GM23248 (cell line): ENCODE results near the gene TEKT1.

ENCODE experiments used
- EZH2 ChIP-seq: fragments of 200-600 bp; sonication (generic); IDR thresholded peaks from 2 replicates; pipeline ENCODE4 v1.6.1; 2018; ENCODE audit warnings: antibody characterized with exemption, mild to moderate bottlenecking; ENCODE audit not compliant: insufficient read depth, poor library complexity, severe bottlenecking
- EZH2phosphoT487 ChIP-seq: fragments of 200-600 bp; sonication (generic); IDR thresholded peaks from 2 replicates; pipeline ENCODE4 v1.6.1; 2018; ENCODE audit warnings: antibody characterized with exemption, moderate library complexity, mild to moderate bottlenecking, low read depth; ENCODE audit not compliant: insufficient read depth

DNA sequence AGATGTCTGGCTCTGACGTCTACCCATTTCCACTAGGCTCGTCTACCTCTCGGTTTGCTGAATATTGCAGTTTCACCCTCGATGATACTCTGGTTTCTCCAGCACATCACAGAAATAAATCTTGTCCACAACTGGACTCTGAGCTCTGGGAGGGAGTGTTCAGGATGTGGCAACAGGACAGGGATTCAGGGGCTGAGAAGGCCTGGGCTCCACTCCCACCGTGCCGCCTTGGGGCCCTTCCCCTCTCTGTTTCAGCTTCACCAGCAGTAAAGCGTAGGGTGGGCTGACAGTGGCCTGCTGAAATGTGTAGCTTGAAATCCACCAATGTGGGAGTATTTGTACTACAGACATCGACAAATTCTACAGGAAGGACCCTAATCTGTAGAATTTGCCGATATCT is 20.0 kb downstream of the TEKT1 start:
- TF ChIP-seq EZH2 (no peak), EZH2phosphoT487 (no peak)
